T-helper 2 cell treated with Interferon-gamma antibody and Interleukin-4, amounts not matched to agents 5 μg/mL and 100 μg/mL, for 36 hours (primary cell): Measurements from ENCODE around the gene CFAP410.
"Not testable (repeated sequence)": the region's sequence is repeated elsewhere in the genome, so short reads cannot be mapped to it uniquely, and the experiment has no call there.

Source experiments
- DNase-seq: peaks from one replicate; pipeline ENCODE4 v3.0.0; 2021; ENCODE audit warnings: low spot score
- H3K27ac Mint-ChIP-seq: one replicate; pipeline ENCODE4 v1.8.0; 2021; ENCODE audit warnings: mild to moderate bottlenecking, mixed read lengths
- H3K27me3 Mint-ChIP-seq: one replicate; pipeline ENCODE4 v1.8.0; 2021; ENCODE audit warnings: low read depth, mixed read lengths
- H3K36me3 Mint-ChIP-seq: one replicate; pipeline ENCODE4 v1.8.0; 2021; ENCODE audit warnings: low read depth, mixed read lengths
- H3K4me1 Mint-ChIP-seq: one replicate; pipeline ENCODE4 v1.8.0; 2021; ENCODE audit warnings: low read depth, mixed read lengths
- H3K4me3 Mint-ChIP-seq: one replicate; pipeline ENCODE4 v1.8.0; 2022; ENCODE audit warnings: mild to moderate bottlenecking, moderate library complexity, mixed read lengths
- H3K9me3 Mint-ChIP-seq: one replicate; pipeline ENCODE4 v1.8.0; 2021; ENCODE audit warnings: mixed read lengths

Gene CFAP410

DNA sequence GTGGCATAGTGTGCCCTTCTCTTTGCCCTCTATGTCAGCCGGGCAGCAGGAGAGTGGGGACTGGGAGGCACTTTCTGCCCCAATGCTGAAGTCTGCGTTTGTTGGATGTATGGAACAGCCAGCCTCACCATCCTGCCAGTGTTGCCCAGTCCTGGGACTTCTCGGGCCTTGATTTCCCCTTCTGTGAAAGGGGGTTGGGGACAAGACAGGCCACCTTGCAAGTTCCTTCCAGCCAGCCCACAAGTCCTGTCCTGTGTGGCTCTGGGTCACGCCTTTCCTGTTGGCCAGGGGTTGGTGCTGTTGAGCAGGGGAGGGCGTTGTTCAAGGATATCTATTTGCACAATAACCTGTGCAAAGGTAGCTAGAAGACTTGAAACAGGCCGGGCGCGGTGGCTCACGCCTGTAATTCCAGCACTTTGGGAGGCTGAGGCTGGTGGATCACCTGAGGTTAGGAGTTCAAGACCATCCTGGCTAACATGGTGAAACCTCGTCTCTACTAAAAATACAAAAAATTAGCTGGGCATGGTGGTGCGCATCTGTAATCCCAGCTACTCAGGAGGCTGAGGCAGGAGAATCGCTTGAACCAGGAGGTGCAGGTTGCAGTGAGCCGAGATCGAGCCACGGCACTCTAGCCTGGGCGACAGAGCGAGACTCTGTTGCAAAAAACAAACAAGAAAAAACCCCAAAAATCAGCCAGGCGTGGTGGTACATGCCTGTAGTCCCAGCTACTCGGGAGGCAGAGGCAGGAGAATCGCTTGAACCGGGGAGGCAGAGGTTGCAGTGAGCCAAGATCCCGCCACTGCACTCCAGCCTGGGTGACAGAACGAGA lies 36.4 kb downstream of the CFAP410 start:
- peak overlapping the region; percentile 63 for H3K27ac Mint-ChIP-seq

DNA sequence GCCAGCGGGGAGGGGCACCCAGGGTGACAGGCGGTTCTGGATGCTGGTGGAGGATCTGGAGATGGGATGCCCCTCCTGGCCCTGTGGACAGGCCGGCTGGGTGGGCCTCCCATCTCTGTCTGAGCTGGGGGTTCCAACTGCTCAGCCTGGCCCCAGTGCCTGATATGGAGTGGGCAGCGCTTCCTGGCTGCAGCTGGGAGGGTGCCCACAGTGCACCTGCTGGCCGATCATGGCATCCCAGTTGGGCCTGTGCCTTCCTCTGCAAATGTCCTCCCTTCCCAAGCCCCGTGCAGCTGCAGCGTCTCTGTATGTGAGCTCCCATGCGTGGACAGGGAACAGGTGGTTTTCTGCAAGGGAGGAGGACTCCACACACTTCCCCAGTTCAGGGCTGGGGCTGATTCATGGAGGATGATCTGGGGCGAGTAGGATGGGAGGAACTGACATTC lies 37.2 kb downstream of the CFAP410 start:
- Mint-ChIP-seq H3K27me3 (no peaks in the 10 kb centered on the region), H3K27ac (peak overlapping the region; percentile 63), H3K36me3 (peaks cover 13% of the 10 kb centered on the region), H3K4me1 (peaks cover 42% of the 10 kb centered on the region), H3K9me3 (no peaks in the 10 kb centered on the region), H3K4me3 (peak overlapping the region; percentile 84)
- no peak for DNase-seq

More for the DNA sequence above, 36.4 kb downstream of the CFAP410 start:
- H3K9me3 Mint-ChIP-seq, DNase-seq, H3K27me3 Mint-ChIP-seq: not testable (repeated sequence)
- Mint-ChIP-seq H3K36me3 (peaks cover 14% of the 10 kb centered on the region), H3K4me3 (peak overlapping the region; percentile 84), H3K4me1 (peaks cover 35% of the 10 kb centered on the region)

DNA sequence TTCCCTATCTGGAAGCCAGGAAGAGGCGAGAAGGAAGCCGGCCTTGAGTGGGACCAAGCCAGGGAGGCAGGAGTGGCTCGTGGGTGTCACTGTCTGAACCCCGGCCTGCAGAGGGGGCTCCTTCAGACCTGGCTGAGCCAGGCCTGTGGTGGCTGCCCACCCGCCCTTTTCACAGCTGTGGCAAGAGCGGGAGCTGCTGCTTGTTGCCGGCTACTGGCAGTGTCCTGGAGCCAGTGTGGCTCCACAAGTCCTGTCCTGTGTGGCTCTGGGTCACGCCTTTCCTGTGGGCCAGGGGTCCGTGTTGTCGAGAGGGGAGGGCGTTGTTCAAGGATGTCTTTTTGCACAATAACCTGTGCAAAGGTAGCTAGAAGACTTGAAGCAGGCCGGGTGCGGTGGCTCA lies 38.0 kb downstream of the CFAP410 start:
- Mint-ChIP-seq H3K27ac (peak overlapping the region; percentile 41), H3K4me3 (peak overlapping the region; percentile 84), H3K9me3 (no peaks in the 10 kb centered on the region), H3K4me1 (peaks cover 42% of the 10 kb centered on the region), H3K27me3 (no peaks in the 10 kb centered on the region), H3K36me3 (peaks cover 13% of the 10 kb centered on the region)
- no peak for DNase-seq

DNA sequence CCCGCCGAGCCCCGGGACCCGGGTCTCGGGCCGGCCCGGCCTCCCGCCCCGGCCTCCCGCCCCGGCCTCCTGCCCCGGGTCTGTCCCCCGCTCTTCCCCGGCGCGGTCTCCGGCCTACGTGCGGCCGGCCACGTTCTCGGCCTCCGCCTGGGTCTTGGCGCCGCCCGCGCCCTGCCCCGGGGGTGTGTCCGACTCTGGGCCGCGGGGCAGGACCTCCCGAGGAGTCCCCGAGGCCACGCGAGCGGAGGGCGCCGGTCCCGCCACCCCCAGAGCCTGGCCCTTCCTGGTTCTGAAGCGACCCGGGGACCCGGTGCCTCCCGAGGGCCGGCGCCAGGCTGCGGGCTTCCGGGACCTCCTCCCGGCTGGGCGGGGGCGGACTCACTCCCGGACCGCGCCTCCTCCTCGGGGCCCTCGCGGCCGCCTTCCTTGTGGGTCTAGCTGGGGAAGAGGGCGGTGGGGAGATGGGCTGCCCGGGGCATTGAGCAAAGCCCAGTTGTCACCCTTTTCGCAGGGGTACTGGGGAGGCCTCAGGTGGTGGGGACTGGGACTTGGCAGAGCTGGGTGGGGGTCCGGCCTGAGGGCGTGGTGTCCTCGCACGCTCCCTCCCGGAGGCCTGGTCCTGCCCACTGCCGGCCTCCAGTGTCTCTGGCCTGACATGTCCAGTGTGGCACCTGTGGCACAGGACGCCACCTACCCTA lies 38.8 kb downstream of the CFAP410 start:
- Mint-ChIP-seq H3K4me3 (peak overlapping the region; percentile 84), H3K4me1 (peaks cover 42% of the 10 kb centered on the region), H3K27me3 (no peaks in the 10 kb centered on the region), H3K27ac (no peak overlapping the region), H3K36me3 (peaks cover 13% of the 10 kb centered on the region), H3K9me3 (no peaks in the 10 kb centered on the region)
- peak; percentile 66 for DNase-seq

DNA sequence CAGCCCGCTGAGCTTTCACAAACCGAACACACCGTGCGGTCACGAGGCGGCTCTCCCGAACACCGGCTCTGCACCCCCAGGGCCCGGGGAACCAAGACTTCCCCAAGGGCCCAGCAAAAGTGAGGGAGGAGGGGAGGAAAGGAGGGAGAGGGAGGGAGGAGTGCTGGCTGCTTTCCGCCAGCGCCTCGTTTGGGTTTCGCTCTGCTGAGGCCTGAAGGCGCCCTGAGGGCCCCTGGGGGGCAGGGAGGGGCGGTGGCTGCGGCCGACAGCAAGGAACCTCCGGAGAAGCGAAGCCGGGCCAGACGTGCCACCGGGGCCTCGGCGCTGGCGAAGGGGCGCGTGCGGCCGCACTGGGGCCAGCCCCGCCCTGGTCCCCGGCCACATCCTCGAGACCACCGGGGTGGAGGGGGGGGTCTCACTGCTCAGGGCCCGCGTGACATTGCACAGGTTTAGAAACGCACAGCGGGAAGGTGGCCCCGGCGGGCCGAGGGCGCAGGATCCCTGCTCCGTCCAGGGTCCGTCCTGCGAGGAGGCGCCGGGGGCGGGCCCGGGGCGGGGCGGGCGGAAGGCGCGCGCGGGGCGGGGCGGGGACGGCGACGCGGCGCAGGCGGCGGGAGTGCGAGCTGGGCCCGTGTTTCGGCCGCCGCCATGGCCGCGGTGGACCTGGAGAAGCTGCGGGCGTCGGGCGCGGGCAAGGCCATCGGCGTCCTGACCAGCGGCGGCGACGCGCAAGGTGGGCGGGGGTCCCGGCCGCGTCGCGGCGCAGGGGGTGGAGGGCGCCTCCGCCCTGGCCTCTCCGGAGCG lies 39.5 kb downstream of the CFAP410 start, which contains the start of gene PFKL:
PFKL (plus strand) TSS at position 596 of the 804 bp plus-strand sequence; CDS start at position 649, 53 bp downstream.
- peak; percentile 78 for DNase-seq
- H3K9me3 Mint-ChIP-seq: no peaks in the 10 kb centered on the region
- no peaks in the 10 kb centered on the region for H3K27me3 Mint-ChIP-seq
- H3K4me1 Mint-ChIP-seq: peaks cover 42% of the 10 kb centered on the region
- peak within 1 kb of the TSS; percentile 91 for H3K4me3 Mint-ChIP-seq
- H3K27ac Mint-ChIP-seq: peak within 1 kb of the TSS; percentile 92
- H3K36me3 Mint-ChIP-seq: peaks cover 9% of the 10 kb centered on the region

DNA sequence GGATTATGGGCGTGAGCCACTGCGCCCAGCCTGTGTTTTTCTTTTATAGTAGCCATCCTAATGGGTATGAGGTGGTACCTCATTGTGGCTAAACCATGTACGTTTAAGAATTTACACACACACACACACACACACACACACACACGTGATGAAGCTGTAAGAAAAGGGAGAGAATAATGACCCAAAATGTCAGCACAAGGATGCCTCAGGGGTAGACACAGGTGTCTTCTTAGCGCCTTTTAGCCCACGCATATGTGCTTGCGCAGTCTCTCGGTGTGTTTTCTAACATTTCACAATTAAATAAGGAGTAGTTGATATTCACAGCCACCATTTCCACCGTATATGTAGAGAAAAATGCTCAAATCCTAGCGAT lies 40.1 kb downstream of the CFAP410 start:
- Mint-ChIP-seq H3K9me3 (no peaks in the 10 kb centered on the region), H3K36me3 (peaks cover 9% of the 10 kb centered on the region), H3K27ac (peak overlapping the region; percentile 92), H3K4me1 (peaks cover 42% of the 10 kb centered on the region), H3K27me3 (no peaks in the 10 kb centered on the region), H3K4me3 (peak overlapping the region; percentile 91)
- no peak for DNase-seq

DNA sequence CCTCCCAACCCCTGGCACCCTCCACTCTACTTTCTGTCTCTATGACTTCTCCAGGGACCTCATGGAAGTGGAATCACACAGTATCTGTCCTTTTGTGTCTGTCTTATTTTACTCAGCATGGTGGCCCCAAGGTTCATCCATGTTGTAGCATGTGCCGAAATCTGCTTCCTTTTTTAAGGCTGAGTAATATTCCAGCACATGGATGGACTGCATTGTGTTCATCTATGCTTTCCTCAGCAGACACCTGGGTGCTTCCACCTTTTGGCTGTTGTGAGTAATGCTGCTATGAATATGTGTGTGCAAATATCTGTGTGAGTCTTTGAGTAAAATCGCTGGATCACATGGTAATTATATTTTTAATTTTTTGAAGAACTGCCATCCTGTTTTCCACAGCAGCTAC lies 40.9 kb downstream of the CFAP410 start:
- Mint-ChIP-seq H3K27me3 (no peaks in the 10 kb centered on the region), H3K9me3 (no peaks in the 10 kb centered on the region), H3K36me3 (peaks cover 6% of the 10 kb centered on the region), H3K4me1 (peaks cover 37% of the 10 kb centered on the region), H3K27ac (peak overlapping the region; percentile 68), H3K4me3 (peak overlapping the region; percentile 51)
- DNase-seq: no peak

DNA sequence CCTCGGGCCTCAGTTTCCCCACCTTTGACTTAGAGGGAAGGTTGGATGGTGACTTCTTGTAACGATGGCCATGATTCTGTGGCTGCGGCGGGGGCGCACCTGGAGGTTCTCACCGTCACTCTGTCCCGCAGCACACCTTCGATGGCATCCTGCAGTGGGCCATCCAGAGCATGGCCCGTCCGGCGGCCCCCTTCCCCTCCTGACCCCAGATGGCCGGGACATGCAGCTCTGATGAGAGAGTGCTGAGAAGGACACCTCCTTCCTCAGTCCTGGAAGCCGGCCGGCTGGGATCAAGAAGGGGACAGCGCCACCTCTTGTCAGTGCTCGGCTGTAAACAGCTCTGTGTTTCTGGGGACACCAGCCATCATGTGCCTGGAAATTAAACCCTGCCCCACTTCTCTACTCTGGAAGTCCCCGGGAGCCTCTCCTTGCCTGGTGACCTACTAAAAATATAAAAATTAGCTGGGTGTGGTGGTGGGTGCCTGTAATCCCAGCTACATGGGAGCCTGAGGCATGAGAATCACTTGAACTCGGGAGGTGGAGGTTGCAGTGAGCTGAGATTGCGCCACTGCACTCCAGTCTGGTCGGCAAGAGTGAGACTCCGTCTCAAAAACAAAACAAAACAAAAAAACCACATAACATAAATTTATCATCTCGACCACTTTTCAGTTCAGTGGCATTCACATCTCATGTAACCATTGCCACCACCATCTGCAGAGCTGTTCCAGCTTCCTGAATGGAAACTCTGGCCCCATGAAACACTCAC lies 41.5 kb downstream of the CFAP410 start:
- Mint-ChIP-seq H3K27ac (peak overlapping the region; percentile 68), H3K27me3 (no peaks in the 10 kb centered on the region), H3K4me3 (peak overlapping the region; percentile 51), H3K4me1 (peaks cover 36% of the 10 kb centered on the region), H3K9me3 (no peaks in the 10 kb centered on the region), H3K36me3 (peaks cover 6% of the 10 kb centered on the region)
- DNase-seq: peak; percentile 68

DNA sequence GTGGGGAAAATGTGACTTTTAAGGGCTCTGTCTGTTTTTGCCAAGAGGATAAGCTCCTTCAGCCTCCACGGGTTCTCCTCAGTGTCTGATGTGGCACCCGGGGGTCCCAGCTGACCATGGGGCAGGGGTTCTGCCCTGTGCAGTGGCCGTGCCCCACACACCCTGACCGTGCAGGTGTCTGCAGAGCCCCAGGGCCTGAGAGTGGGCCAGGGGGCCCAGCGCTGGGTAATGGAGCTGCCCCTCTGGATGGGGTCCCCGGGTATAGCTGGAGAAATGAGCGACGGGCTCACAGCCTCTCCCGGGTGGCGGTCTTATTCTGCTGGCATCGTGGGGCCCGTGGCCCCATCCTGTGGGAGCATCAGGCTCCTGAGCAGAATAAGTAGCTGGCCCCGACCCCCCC lies 42.3 kb downstream of the CFAP410 start:
- no peaks in the 10 kb centered on the region for H3K9me3 Mint-ChIP-seq
- DNase-seq: no peak
- no peak overlapping the region for H3K27ac Mint-ChIP-seq
- no peaks in the 10 kb centered on the region for H3K27me3 Mint-ChIP-seq
- H3K36me3 Mint-ChIP-seq: peaks cover 6% of the 10 kb centered on the region
- peaks cover 30% of the 10 kb centered on the region for H3K4me1 Mint-ChIP-seq
- no peak overlapping the region for H3K4me3 Mint-ChIP-seq

DNA sequence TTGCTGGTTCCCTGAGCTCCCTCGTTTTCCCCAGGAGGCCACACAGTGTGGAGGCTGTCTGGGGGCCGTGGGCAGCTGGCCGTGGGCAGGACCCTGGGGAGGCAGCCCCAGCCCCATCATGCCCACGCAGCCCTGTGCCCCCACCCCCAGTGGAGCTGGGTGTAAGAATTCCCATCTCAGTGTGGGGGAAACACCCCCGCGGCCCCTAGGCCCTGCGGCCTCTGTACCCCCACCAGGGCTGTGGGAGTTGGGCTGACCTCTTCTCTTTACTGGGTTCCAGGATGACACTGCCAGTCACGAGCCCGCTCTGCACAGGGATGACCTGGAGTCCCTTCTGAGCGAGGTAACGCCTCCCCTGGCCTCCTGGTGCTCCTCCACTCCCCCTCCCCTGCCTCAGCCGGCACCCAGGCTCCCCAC lies 43.1 kb downstream of the CFAP410 start:
- Mint-ChIP-seq H3K9me3 (no peaks in the 10 kb centered on the region), H3K36me3 (peaks cover 4% of the 10 kb centered on the region), H3K27ac (no peak overlapping the region), H3K4me1 (peaks cover 27% of the 10 kb centered on the region), H3K27me3 (no peaks in the 10 kb centered on the region), H3K4me3 (no peak overlapping the region)
- DNase-seq: no peak

DNA sequence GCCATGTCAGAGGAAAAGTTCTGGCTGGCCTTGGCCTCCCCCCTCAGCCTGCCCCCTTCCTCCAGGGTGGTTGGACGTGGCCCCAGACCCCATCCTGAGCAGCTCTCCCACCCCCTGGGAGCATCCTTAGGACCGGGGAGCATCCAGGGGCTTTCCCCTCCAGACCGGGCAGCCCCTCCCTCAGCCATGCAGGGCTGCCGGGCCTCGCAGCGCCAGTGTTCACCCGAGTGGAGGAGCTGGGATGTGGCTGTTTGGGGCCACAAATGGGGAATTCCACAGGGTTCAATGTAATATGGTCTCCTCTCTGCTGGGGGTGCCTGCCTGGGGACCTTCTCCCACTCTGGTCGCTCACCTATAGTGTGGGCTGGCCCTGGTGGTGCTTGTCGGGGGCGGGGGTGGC lies 43.5 kb downstream of the CFAP410 start:
- Mint-ChIP-seq H3K36me3 (peaks cover 2% of the 10 kb centered on the region), H3K27me3 (no peaks in the 10 kb centered on the region), H3K4me1 (peaks cover 28% of the 10 kb centered on the region), H3K9me3 (no peaks in the 10 kb centered on the region), H3K4me3 (no peak overlapping the region), H3K27ac (peak overlapping the region; percentile 36)
- no peak for DNase-seq

DNA sequence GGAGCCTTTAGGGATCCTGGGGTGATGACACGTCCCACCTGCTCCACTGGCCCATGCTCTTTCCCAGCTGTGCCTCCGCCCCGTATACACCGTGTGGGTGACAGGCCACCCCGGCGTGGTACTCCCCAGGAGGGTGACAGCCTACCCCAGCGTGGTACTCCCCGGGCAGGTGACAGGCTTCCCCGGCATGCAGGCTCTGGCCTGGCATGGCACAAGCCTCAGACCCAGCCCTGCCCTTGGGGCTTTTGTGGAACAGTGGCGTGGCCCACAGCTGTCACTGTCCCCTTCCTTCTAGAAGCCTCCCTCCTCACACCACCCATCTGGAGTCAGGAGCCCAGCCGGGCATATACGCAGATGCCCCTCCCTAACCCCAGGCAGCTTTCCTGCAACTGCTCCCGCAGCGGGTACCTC lies 44.0 kb downstream of the CFAP410 start:
- Mint-ChIP-seq H3K9me3 (no peaks in the 10 kb centered on the region), H3K36me3 (peaks cover 2% of the 10 kb centered on the region), H3K4me3 (peak overlapping the region; percentile 32), H3K27me3 (no peaks in the 10 kb centered on the region), H3K27ac (peak overlapping the region; percentile 36), H3K4me1 (peaks cover 29% of the 10 kb centered on the region)
- DNase-seq: no peak
